Bronchial epithelial cell (primary cell): ENCODE data around the gene AKT3. TPM values are rescaled to one million over a fixed set of nuclear protein-coding genes. Genes with fewer than 3 reads are reported as not detected.

Source experiments
- DNase-seq: peaks from one replicate; pipeline ENCODE4 v3.0.0-alpha.2; 2010; ENCODE audit warnings: low read depth
- FAIRE-seq: peaks from 2 replicates; lab custom pipeline; 2011; peaks lifted over from hg19 to GRCh38; lab: Jason Lieb, UNC
- H3K27me3 ChIP-seq: 2 replicates; pipeline ENCODE4 v1.5.1; 2011; ENCODE audit warnings: low read length; ENCODE audit not compliant: control insufficient read depth, insufficient read depth
- H3K36me3 ChIP-seq: 2 replicates; pipeline ENCODE4 v1.5.1; 2011; ENCODE audit warnings: low read length; ENCODE audit not compliant: control insufficient read depth, insufficient read depth
- H3K4me3 ChIP-seq: 2 replicates; pipeline ENCODE4 v1.5.1; 2011; ENCODE audit warnings: mild to moderate bottlenecking, low read depth, low read length, control low read depth
- CTCF ChIP-seq: IDR thresholded peaks from 2 replicates; pipeline ENCODE4 v1.5.1; 2011; ENCODE audit warnings: mild to moderate bottlenecking, moderate library complexity, low read length, control low read depth, inconsistent platforms; ENCODE audit not compliant: insufficient read depth, severe bottlenecking
- total RNA-seq: library from RNA; depleted of rRNA; stranded (reverse); fragments of >200 nt; gene quantifications from 2 replicates; pipeline ENCODE4 v1.2.1, GENCODE V29; 2014

AKT3 gene
- total RNA-seq, 1 donor from 2014 or later: 7.9 TPM

DNA sequence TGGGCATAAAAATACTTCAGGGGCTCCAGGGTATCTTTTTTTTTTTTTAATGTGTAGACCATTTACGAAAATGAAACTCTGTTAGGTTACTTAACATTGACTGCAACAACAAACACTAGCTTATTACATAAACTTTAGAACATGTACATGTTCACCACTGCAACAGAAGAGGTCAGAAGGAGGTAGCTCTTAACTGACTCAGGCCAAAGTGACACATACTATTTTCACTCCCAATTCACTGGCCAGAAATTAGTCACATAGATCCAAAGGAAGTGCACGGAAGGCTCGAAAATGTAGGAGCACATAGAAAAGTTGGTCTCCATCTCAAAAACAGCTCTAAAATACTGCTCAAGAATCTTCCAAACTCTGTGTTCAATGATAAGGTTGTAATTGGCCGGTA is 107.2 kb downstream of the AKT3 start:
- peak; percentile 52 for DNase-seq
- H3K36me3 ChIP-seq: no peaks in the 10 kb centered on the region
- no peak for FAIRE-seq
- H3K27me3 ChIP-seq: no peaks in the 10 kb centered on the region
- TF ChIP-seq CTCF: no peak
- H3K4me3 ChIP-seq: no peak overlapping the region

DNA sequence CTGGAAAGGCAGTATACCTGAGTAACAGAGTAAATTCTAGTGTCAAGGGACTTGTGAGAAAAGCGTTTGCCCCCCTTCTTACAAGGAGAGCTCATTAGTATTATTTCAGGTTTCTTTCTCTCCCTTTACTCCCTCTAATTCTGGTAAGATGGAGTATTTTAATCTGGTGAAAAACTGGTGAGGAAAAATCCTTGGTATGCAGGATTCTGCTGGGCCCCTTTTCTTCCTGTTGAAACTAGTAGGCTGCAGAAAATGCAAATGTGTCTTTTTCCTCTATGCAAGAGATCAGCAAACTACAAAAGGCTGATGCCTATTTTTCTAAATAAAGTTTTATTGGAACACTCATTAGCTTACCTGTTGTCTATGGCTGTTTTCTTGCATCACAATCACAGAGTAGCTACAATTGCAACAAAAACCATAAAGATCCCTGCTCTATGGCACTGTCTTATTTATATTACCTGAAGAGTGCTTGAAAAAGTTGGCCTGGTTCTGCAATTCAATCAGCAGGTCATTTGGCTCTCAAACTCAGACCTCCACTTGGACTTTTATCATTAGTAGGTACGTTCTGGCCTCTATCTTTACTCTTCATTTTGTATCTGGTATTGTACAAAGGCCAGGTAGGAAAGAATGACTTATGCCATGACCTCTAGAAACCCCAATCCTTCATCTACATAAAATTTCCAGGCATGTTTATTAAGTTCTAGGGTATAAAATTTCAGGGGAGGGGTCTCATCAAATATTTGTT is 109.6 kb downstream of the AKT3 start:
- no peak for TF ChIP-seq CTCF
- Histone ChIP-seq H3K36me3 (no peaks in the 10 kb centered on the region), H3K4me3 (no peak overlapping the region), H3K27me3 (no peaks in the 10 kb centered on the region)
- DNase-seq (no peak), FAIRE-seq (no peak)

GRCh38 chr1:243739335-243740003 is 110.6 kb downstream of the AKT3 start:
- H3K4me3 ChIP-seq: no peak overlapping the region
- FAIRE-seq: no peak
- no peak for TF ChIP-seq CTCF
- H3K36me3 ChIP-seq: no peaks in the 10 kb centered on the region
- DNase-seq: no peak
- H3K27me3 ChIP-seq: no peaks in the 10 kb centered on the region

GRCh38 chr1:243738020-243738419 is 112.0 kb downstream of the AKT3 start:
- no peak overlapping the region for H3K4me3 ChIP-seq
- no peak for TF ChIP-seq CTCF
- no peaks in the 10 kb centered on the region for H3K36me3 ChIP-seq
- no peak for DNase-seq
- no peaks in the 10 kb centered on the region for H3K27me3 ChIP-seq
- FAIRE-seq: no peak

DNA sequence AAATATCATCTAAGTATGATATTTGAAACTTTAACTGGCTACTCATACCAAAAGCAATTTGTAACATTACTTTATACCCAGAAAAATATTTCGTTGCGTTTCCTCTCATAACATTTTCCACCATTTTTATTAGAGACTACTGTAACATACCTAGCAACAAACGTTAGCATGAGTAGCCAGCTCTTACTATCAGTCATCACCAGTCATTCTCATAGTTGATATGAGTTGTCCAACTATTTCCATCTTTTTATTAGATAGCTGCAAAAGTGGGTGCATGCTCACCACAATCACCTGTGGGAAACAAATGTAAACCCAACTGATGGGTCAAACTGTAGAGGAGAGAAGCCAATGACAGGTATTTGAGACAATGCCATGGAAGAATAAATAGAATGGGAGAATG is 114.6 kb downstream of the AKT3 start:
- Histone ChIP-seq H3K27me3 (no peaks in the 10 kb centered on the region), H3K4me3 (no peak overlapping the region), H3K36me3 (no peaks in the 10 kb centered on the region)
- no peak for FAIRE-seq
- no peak for TF ChIP-seq CTCF
- DNase-seq: no peak
